GM21529 (cell line): Measurements from ENCODE around the gene SLC25A10.
A peak's percentile ranks its signal among the peaks of the same experiment; 100 is the strongest.
"Not testable (repeated sequence)": the region's sequence is repeated elsewhere in the genome, so short reads cannot be mapped to it uniquely, and the experiment has no call there.

Experiments used
- ATAC-seq: cut with Tn5 transposase; IDR thresholded peaks from one replicate; pipeline ENCODE4 v1.9.1; 2021; ENCODE audit not compliant: unreplicated experiment

SLC25A10 gene, protein sequence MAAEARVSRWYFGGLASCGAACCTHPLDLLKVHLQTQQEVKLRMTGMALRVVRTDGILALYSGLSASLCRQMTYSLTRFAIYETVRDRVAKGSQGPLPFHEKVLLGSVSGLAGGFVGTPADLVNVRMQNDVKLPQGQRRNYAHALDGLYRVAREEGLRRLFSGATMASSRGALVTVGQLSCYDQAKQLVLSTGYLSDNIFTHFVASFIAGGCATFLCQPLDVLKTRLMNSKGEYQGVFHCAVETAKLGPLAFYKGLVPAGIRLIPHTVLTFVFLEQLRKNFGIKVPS

DNA sequence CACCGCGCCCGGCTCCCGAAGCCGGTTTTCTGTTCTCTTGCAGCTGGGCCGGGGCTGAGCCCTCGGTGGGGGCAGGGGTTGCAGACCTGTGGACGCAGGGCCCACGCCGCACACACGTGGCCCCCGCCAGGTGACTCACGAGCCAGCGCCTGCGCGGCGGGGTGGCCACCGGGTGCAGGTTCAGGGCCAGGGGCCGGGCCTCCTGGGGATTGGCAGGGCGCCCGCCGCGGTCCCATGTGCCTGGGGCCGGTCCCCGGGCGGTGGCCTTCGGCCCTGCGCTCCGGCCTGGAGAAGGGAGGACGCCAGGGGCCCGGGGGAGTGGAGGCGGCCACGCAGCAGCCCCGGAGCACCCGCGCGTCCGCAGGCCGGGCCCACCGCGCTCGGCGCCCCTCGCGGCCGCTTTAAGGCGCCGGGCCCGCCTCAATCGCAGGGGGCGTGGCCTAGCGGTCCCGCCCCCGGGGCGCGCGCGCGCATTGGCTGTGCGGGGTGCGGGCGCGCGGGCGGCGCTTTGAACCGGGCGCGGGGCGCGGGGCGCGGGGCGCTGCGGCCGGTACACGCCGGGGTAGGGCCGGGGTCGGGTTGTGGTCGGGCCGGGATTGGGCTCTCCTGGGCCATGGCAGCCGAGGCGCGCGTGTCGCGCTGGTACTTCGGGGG lies at the start of gene SLC25A10:
TSS of gene SLC25A10 (plus strand) at position 471 of the 654 bp plus-strand sequence. CDS start at position 614, 143 bp downstream.
- ATAC-seq, result peak; percentile 55

DNA sequence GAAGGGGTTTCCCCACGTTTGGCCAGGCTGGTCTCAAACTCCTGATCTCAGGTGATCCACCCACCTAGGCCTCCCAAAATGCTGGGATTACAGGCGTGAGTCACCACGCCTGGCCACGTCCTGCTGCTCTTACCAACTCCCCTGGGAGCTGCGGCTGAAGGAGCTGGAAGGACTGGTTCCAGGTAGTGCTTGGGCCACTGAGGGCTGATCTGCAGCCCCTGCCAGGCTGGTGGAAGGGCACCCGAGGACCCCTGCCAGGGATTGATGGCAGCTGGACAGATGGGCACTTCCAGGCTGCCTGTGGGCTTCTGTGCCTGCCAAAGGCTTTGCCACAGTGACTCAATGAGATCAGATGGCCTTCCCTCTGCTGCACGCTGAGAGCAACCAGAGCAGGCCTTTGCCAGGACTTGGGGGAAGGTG lies 48.0 kb upstream of the SLC25A10 start:
- ATAC-seq, result no peak

DNA sequence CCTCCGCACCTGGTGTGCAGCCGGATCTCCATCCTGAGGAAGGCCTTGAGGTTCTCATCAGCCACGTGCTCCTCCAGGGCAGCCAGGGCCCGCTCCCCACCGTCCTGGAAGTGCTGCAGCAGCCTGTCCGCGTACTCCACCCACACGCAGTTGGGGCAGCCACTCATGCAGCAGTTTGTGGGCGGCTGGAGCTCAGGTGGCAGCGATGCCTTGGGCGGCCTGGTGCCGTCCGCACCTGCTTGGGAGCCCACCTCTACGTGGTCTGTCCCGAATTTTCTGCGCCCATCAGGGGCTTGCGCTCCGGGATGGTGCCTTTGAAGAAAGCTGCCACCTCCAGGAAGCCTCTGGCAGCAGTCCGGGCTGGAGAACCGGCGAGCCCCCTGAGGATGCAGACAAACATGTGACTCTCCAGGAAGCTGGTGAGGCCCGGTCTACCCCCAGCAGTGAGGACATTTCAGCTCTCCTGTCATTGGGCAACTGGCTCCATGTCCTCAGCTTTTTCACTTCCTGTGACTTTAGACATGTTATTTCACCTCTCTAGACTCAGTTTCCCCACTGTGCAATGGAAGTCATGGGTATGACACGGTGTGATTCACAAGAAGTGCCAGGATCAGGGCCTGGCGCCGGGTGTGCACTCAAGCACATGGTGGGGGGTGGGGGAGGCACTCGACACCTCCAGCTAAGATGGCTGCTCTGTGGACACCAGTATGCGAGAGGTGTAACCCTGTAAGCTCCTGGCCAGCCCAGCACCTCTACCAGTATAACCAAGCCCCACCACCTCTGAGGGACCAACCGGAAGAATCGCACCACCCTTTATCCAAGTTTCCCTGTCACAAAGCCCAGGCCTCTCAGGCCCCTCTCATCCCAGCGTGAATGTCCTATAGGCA lies 46.6 kb upstream of the SLC25A10 start:
- ATAC-seq, result peak; percentile 14

DNA sequence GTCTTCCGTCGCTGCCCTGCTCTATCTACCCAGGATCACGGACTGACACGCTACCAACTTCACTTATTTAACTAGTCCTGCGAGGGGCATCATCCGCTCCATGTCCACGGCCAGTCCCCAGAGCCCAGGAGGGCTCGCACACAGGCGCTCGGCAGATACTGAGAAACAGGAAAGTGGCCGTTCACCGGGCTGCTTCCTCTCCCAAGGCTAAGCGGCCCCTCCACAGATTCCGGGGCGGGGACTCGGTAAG lies 46.1 kb upstream of the SLC25A10 start:
- no peak for ATAC-seq

DNA sequence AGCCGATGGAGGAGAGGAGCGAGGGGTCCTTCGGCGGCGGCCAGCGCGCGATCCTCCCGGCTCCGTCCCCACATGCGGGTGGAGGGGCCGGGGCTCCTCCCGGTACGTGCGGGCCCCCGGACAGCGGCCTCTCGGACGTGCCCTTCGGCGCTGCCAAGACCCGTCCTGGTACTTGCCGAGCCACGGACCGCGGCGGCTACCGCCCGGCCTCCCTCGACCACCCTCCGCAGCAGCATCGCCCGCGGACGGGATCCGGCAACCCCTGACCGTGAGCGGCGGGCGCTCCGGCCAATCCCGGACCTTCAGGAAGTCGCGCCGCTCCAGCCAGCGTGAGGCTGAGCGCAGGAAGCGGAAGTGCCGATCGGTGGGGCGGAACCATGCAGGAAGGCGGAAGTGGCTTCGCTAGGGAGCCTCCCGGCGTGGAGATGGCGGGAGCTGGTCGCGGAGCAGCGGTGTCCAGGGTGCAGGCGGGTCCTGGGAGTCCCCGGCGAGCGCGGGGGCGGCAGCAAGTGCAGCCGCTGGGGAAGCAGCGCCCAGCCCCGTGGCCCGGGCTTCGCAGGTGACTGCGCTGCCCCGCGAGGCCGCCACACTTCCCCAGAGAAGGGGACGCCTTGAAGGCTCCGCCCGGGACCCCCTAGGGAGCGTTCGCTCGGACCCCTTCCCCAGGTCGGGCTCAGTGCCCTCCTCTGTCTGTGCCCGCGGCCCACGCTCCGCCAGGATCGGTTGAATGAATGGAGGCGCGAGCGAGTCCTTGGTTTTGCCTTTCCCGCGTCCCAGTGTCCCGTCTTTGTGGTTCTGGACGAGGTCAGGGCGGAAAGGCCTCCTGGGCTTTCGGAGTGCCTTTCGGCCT lies 45.5 kb upstream of the SLC25A10 start, which contains the start of the genes CCDC137 and OXLD1:
TSS of gene CCDC137 (plus strand) at position 396 of the 850 bp plus-strand sequence. CDS start at position 426, 30 bp downstream.
TSS of gene OXLD1 (minus strand) at position 264 of the 850 bp plus-strand sequence. CDS start at position 236, 28 bp downstream.
- ATAC-seq, result peak; percentile 88

DNA sequence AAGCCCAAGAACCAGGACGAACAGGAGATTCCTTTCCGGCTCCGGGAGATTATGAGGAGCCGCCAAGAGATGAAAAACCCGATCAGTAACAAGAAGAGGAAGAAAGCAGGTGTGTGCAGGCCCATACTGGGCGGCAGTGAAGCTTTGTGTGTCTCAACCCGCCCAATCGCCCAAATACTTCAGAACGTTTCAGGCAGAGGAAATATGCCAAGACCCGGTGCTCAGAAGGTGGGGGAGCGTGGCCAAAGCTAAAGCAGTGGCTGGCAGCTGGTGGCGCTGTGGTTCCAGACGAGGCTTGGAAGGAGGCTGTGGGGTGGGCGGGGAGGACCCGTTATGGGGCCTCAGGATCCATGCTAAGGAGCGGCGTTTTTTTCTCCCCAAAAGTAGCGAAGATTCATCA lies 44.3 kb upstream of the SLC25A10 start:
- no peak for ATAC-seq

DNA sequence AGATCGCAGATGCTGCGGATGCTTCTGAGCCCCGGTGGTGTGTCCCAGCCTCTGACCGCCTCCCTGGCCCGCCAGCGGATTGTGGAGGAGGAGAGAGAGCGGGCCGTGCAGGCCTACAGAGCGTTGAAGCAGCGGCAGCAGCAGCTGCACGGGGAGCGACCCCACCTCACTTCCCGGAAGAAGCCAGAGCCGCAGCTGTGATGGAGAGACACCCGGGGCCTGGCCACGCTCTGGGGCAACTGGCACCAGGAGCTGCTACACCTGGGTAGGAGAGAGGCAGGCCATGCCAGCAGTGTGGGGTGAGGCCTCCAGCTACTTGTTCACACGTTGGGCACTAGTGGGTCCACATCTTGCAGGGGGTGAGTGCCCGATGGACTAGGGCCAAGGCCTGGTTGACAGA lies 39.6 kb upstream of the SLC25A10 start:
- ATAC-seq, result no peak

DNA sequence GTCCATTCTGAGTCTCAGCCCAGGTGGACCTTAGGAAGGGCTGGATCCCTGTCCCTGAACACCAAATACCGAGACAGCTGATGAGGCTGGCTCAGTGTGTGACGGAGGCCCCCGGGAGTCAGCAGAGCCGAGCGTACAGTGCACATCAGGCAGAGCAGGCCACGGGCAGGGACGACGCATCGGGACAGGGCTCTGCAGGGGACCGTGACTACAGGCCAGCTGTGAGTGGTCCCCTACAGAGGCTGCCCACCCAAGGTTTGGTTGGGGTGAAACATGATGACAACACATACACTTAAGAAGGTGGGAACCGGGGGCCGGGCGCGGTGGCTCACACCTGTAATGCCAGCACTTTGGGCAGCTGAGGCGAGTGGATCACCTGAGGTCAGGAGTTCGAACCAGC lies 39.1 kb upstream of the SLC25A10 start:
- no peak for ATAC-seq

DNA sequence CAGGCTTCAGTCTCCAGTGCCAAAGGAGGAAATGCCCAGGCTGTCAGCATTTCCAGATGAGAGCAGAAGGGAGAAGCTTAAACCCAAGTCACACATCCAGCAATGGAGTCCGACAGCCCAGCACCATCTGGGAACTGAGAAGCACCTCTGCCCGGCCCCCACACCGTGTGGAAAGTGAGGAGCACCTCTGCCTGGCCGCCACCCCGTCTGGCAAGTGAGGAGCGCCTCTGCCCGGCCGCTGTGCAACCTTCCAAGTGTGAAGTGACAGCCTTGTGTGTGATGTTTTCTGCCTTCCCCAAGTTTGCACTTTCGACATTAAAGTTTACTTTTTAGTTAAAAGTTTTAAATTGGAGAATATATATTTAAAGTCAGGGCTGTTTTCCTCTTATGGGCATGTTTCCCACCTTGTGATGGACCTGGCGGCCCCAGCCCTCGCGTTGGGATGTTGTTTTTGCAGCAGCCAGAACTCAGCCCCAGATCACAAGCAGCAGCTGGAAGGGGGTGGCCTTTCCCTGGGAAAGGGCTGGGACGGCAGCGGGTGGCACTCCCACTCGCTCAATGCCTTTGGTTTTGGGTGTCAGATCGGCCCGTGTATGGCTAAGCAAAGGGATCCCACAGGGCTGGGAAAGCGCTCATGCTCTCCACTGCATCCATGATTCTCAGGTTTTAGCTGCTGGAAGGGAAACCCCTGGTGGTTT lies 38.4 kb upstream of the SLC25A10 start:
- no peak for ATAC-seq

DNA sequence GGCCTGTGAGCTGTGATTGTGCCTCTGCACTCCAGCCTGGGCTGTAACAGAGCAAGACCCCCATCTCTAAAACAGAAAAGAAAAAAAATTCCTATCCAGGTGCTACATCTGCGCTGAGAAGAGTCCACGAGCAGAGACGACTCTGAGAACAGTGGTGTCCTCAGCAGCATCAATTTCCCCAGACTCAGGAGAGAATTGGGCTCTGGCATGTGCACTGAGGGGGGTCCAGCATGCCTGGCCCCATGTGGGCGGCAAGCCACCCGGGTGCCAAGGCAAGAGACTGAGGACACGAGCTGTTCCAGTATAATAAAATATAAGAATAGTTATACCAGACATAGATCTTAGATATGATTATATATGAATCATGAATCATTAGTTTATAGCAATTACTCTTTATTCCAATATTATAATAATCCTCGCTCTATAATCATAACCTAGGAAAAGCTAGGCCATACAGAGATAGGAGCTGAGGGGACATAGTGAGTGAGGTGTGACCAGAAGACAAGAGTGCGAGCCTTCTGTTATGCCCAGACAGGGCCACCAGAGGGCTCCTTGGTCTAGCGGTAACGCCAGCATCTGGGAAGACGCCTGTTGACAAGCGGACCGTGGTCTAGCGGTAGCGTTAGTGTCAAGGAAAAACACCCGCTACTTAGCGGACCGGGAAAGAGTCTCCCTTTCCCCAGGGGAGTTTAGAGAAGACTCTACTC lies 36.4 kb upstream of the SLC25A10 start:
- ATAC-seq, result not testable (repeated sequence)

DNA sequence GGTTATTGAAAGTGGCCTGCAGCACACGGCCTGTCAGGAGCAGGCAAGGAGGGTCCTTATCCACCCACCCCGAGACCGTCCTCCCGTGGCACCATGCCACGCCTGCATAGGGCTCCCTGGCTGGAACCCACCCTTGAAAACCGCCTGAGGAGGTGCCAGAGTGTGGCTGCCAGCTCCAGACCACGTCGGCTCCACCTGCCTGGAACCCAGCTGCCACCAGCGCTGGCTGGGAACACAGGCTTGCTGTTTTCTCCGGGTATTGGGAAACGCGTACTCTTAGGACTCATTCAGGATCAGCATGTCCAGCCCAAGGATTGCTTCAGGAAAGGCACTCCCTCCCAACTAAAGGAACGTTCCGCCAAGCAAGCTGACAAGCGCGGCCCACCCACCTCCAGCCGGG lies 35.2 kb upstream of the SLC25A10 start:
- no peak for ATAC-seq

DNA sequence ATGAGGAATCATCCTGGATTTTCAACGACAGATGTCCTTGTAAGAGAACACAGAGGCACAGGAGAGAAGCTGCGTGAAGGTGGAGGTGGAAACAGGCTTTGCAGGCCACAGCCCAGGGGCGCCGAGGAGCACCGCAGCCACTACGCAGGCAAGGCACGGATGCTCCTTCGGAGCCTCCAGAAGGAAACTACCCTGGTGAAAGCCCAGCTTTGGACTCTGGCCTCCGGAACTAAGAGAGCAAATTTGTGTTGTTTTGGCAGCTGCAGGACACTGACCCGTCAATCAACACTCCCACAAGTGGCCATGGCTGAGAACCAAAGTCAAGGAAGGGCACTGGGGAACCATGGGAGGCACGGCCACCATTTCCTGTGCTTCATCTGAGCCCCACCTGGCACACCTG lies 31.9 kb upstream of the SLC25A10 start:
- no peak for ATAC-seq

DNA sequence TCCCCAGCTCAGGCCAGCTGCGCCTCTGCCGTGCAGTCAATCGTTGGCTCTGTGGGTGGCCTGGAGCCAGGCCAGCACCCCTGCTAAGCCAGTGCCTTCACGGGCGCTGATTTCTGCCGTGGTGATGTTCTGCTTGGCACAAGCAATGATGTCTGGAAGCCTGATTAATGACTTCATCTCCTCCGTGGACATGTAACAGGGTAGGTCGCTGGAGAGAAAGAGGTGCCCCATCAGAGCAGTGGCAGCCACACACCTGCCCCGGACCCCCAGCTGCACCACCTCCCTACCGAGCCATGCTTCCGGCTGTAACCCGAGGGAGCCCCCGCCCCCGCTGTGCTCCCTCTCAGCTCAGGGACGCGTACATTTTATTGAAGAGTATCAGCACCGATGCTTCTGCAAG lies 30.4 kb upstream of the SLC25A10 start:
- ATAC-seq, result no peak

DNA sequence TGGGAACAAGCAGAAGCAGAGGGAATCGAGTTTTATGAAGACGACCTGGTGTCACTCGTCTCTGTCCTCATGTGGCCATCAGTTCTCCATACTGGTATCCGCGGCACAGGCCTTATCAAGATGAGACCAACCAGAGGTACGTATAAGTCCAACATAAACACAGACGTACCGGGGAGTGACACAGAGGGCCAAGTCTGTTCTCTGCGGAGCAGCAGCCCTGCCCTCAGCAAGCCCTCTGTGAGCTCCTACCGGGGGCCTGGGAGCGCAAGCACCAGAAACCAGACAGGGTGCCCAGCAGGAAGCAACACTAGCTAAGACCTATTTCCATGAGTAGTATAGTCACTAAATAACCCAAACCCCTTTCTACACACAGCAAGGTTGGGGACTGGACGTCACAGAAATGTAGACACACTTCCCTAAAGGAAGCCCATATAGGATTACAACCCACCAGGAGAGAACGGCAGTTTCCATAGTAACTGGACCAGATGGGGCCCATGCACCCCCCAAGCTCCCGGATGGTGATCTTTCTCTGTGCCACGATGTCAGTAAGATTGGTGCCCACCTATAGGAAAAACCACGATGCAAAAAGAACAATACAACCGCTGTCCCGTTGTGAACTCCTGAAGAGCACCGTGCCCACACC lies 29.4 kb upstream of the SLC25A10 start:
- ATAC-seq, result no peak

DNA sequence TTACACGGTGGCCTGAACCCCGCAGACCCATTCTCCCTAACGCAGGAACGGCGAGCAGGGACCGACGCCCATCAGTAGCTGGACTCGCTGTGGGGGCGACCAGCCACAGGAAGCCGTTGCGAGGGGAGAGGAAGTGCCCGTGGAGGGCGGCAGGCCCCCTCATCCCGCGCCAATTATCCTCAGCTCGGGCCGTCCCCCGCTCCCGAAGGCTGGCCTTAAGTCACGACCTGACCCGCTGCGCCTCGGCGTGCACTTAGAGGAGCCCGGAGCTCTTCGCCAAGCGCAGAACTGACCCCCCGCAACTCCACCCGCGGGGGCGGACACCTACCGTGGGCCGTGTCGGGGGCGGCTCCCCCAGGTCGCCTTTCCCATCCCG lies 28.9 kb upstream of the SLC25A10 start:
- ATAC-seq, result peak; percentile 27

DNA sequence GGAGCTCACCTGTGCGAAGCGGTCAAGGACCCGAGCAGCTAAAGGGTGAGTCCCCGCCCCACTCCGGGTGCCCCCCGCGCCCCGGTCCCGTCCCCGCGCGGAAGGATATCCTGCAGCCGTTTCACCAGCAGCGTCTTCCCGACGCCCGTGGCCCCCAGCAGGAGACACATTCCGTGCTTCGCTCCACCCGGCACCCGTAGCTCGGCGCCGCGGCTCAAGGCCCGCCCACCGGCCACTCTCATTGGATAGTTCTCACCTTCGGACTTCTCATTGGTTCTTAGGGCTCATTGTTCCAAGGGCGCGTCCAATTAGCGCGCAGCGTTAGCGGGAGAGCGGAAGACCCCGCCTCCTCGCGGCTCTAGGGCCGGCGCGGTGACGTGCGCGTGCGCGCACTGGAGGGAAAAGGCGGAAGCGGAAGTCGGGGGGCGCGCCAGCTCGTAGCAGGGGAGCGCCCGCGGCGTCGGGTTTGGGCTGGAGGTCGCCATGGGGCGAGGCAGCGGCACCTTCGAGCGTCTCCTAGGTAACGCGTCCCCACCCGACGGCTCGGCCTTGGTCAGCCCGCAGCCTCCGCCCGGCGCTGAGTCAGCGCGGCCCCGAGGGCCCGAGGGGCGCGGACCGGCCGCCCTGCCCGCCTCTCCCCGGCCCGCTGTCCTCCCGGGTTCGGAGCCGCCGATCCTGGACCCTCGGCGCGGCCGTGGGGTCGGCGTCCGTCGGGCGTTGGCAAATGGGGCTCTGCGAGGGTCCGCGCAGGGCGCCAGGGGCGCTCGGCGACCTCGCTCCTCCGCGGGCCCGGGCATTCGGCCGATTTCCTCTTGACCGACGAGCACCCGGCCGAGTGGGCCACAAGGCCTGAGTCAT lies 28.3 kb upstream of the SLC25A10 start, which contains the start of the genes ARL16 and HGS:
TSS of gene ARL16 (minus strand) at position 214 of the 858 bp plus-strand sequence. CDS start at position 170, 44 bp downstream.
TSS of gene HGS (plus strand) at position 428 of the 858 bp plus-strand sequence. CDS start at position 484, 56 bp downstream.
- ATAC-seq, result peak; percentile 89

DNA sequence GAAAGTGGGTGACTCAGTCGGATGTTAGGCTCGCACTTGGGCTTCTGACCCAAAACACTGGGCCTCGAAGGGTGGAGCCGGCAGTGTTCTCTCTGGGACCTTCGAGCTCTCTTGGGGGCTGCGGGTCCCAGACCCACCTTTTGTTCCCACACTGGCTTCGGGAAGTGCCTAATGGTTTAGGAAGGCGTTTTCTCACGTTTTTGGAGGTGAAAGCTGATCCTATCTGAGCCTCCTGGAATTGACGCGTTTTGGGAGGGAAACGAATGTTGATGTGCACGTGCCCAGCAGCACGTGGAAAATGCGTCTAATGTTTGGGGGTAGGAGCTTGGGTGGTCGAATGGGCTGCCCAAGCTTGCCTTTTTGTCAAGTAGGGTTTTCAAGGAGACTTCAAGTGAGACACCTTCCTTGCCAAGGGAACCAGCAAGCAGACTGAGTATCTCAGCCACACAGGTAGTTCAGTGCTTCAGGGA lies 27.6 kb upstream of the SLC25A10 start:
- no peak for ATAC-seq

DNA sequence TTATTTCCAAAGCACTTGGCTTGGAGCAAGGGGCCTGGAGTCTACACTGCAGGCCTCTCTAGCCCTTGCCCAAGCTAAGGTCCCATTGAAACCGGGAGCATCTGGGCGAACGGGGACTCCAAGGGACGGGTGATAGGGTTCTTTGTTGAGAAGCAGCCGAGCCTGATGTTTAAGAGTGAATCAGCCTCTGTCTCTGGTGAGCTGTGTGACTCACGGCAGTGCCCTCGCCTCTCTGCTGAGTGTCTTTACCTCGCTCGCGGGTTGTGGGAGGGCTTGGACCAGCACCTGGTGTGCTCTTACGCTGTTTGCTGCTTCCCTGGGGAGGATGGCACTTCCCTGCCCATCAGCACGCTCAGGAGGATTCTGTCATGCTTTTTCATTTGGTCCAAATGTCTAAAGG lies 27.0 kb upstream of the SLC25A10 start:
- ATAC-seq, result no peak
